SH-SY5Y (cell line): Measurements from ENCODE around the gene RILPL2.

ENCODE experiments used
- GATA2 ChIP-seq: IDR thresholded peaks from 2 replicates; pipeline ENCODE4 v1.6.1; 2011; ENCODE audit warnings: mild to moderate bottlenecking, low read depth, low read length
- GATA3 ChIP-seq: IDR thresholded peaks from 2 replicates; pipeline ENCODE4 v1.6.1; 2011; ENCODE audit warnings: low read depth, mild to moderate bottlenecking, low read length, moderate library complexity

DNA sequence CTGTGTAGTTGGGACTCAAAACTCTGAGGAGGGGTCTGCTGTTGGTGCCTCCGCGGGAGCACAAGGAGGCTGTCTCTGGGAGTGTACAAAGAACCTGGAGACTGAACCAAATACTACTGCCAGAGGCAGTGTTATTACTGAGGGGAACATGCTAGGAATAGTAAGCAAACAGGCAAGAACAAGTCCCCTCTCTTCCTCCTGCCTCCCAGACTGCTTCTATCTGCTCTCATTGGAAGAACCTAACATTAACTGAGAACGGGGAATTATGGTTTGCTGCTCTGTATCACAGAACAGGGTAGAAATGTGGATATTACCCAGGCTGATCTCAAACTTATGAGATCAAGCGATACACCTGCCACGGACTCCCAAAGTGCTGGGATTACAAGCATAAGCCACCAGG, 57.1 kb downstream of the RILPL2 start:
- TF ChIP-seq GATA2 (no peak), GATA3 (no peak)
